ENCODE results near the gene PDGFRB. TPM values are rescaled to one million over a fixed set of nuclear protein-coding genes. Genes with fewer than 3 reads are reported as not detected.

The PDGFRB gene
- total and polyA plus RNA-seq, 9 of the 15 experiments (the other 6 are each of a cell fraction or from before 2014, with no cell fraction given): 0.01 to 1.5 (median 0.09) TPM; not detected in 3

- H3K4me1 ChIP-seq (replicated peaks in 1 of 2; ENCODE audit: control insufficient read depth in 2 of 2, insufficient read depth in 2 of 2, low read length in 2 of 2): peaks cover 19 to 20% of the 10 kb centered on the region in 2 experiments; a peak in 4 of 5 replicates
- no peaks in the 10 kb centered on the region for H3K79me2 ChIP-seq (ENCODE audit: control insufficient read depth, insufficient read depth, low read length)
- peak overlapping the region; percentile 72 for H2AFZ ChIP-seq (ENCODE audit: low read depth, low read length)
- no peaks in the 10 kb centered on the region for H3K36me3 ChIP-seq (ENCODE audit: control insufficient read depth, insufficient read depth, low read length)
- ATAC-seq (no peak), FAIRE-seq (no peak), DNase-seq (ENCODE audit: extremely low read depth in 1 of 4, low spot score in 3 of 4) (no peak)
- H3K27me3 ChIP-seq (ENCODE audit: control insufficient read depth in 2 of 2, insufficient read depth in 2 of 2, low read length in 2 of 2): peaks cover 0 to 5% of the 10 kb centered on the region in 2 experiments; a peak in 2 of 5 replicates
- H3K4me2 ChIP-seq (ENCODE audit: insufficient read depth, low read length): no peak overlapping the region
- H3K4me3 ChIP-seq: no peak overlapping the region
- BruUV-seq (replicated peaks): no TSS peak
- H3K9me1 ChIP-seq (ENCODE audit: control insufficient read depth, insufficient read depth, low read length): no peaks in the 10 kb centered on the region
- H3K9ac ChIP-seq (ENCODE audit: insufficient read depth in 1 of 2, low read depth in 2 of 2, low read length in 2 of 2): 0 out of 4 replicates have a peak overlapping the region, but pooled peaks of 1 of the 2 experiments have one; percentile 6
- no peaks in the 10 kb centered on the region; the same call in 1 of the 2 replicates for H4K20me1 ChIP-seq (replicated peaks; ENCODE audit: control insufficient read depth, insufficient read depth, low read length)
- intact Hi-C loops (cut with micrococcal nuclease): no loop called here
- in situ Hi-C loops (cut with MboI): no loop called here
- POLR2A ChIA-PET: no interaction called here
- H3K27ac ChIP-seq (ENCODE audit: extremely low read depth, low read depth, low read length): no peak overlapping the region
- H3K9me3 ChIP-seq (replicated peaks; ENCODE audit: control insufficient read depth, insufficient read depth, low read depth, low read length): no peaks in the 10 kb centered on the region
- peak; percentile 51; the same call in 1 of the 2 replicates for TF ChIP-seq MAX (CRISPR knock-in tag; IDR thresholded peaks at IDR 0.05)
- TF ChIP-seq CHCHD3 (CRISPR knock-in tag; IDR thresholded peaks at IDR 0.05): no peak
- 53% methylated on average over 6 of the region's 6 CpGs for WGBS (ENCODE audit: insufficient coverage, low coverage, missing lambda C conversion rate)
- CTCF ChIA-PET (ENCODE audit: low intra/inter-chr PET ratio): no interaction called here
These were observed 8.8 kb upstream of the PDGFRB start for GRCh38 chr5:150164211-150164980.

GRCh38 chr5:150163547-150164059 lies 8.0 kb upstream of the PDGFRB start:
- Histone ChIP-seq H3K4me2 (ENCODE audit: insufficient read depth, low read length) (no peak overlapping the region), H3K9me3 (replicated peaks; ENCODE audit: control insufficient read depth, insufficient read depth, low read depth, low read length) (no peaks in the 10 kb centered on the region), H3K36me3 (ENCODE audit: control insufficient read depth, insufficient read depth, low read length) (no peaks in the 10 kb centered on the region), H3K9ac (ENCODE audit: insufficient read depth in 1 of 2, low read depth in 2 of 2, low read length in 2 of 2) (peak overlapping the region in 1 of 2 experiments; percentile 66; a peak in 2 of 4 replicates), H4K20me1 (replicated peaks; ENCODE audit: control insufficient read depth, insufficient read depth, low read length) (no peaks in the 10 kb centered on the region; the same call in 1 of the 2 replicates), H2AFZ (ENCODE audit: low read depth, low read length) (peak overlapping the region; percentile 72; the same call in 1 of the 2 replicates), H3K4me3 (no peak overlapping the region), H3K9me1 (ENCODE audit: control insufficient read depth, insufficient read depth, low read length) (no peaks in the 10 kb centered on the region), H3K79me2 (ENCODE audit: control insufficient read depth, insufficient read depth, low read length) (no peaks in the 10 kb centered on the region), H3K27ac (ENCODE audit: extremely low read depth, low read depth, low read length) (no peak overlapping the region), H3K27me3 (ENCODE audit: control insufficient read depth in 2 of 2, insufficient read depth in 2 of 2, low read length in 2 of 2) (no peaks in the 10 kb centered on the region), H3K4me1 (replicated peaks in 1 of 2; ENCODE audit: control insufficient read depth in 2 of 2, insufficient read depth in 2 of 2, low read length in 2 of 2) (peaks cover 19 to 20% of the 10 kb centered on the region in 2 experiments; a peak in 4 of 5 replicates)
- ATAC-seq (no peak), DNase-seq (ENCODE audit: extremely low read depth in 1 of 4, low spot score in 3 of 4) (peak; percentile 21 to 44 (median 32)), FAIRE-seq (no peak)
- BruUV-seq (replicated peaks): no TSS peak
- WGBS (ENCODE audit: insufficient coverage, low coverage, missing lambda C conversion rate): 54% methylated on average over 9 of the region's 13 CpGs
- in situ Hi-C loops (cut with MboI): no loop called here
- intact Hi-C loops (cut with micrococcal nuclease): no loop called here
- POLR2A ChIA-PET: no interaction called here
- CTCF ChIA-PET (ENCODE audit: low intra/inter-chr PET ratio): interaction anchor here (0.6 to 3.4 kb wide), 2 partner anchors 55 to 340 kb away, joined by 3 to 25 read pairs; no protein-coding TSS in a partner anchor
- TF ChIP-seq FIP1L1 (IDR thresholded peaks at IDR 0.05; ENCODE audit: low read depth, low read length, poor library complexity, severe bottlenecking): no peak
- TF ChIP-seq NR2C2 (CRISPR knock-in tag; IDR thresholded peaks at IDR 0.05): no peak
- peak; percentile 70; the same call in 1 of the 2 replicates for TF ChIP-seq NR2C2 (tag; IDR thresholded peaks at IDR 0.05)
- no peak for TF ChIP-seq SRF (CRISPR knock-in tag; IDR thresholded peaks at IDR 0.05)
- no peak for TF ChIP-seq RB1 (IDR thresholded peaks at IDR 0.05; ENCODE audit: low read depth)
- TF ChIP-seq PYGO2 (tag; IDR thresholded peaks at IDR 0.05): no peak
- no peak for TF ChIP-seq MEF2A (IDR thresholded peaks at IDR 0.05; ENCODE audit: control insufficient read depth, low read depth, low read length)
- peak; percentile 98 for TF ChIP-seq ZBTB33 (CRISPR knock-in tag; IDR thresholded peaks at IDR 0.05)
